Activated CD4-positive, alpha-beta T cell treated with anti-CD3 and anti-CD28 coated beads, Interleukin-2, amount 10 ng/mL, durations not matched to agents 7 days and 5 days (primary cell): ENCODE measurements around the gene MAD2L1. TPM values are rescaled to one million over a fixed set of nuclear protein-coding genes. Genes with fewer than 3 reads are reported as not detected.

Source experiments
- CTCF ChIA-PET: fragments of 350-600 bp; sonication (Branson Sonifier 250); formaldehyde crosslinking; loops from one replicate; lab custom pipeline; 2021; ENCODE audit warnings: antibody characterized with exemption; lab: Charles Lee
- POLR2A ChIA-PET: fragments of 350-600 bp; sonication (Branson Sonifier 250); formaldehyde crosslinking; loops from one replicate; lab custom pipeline; 2021; ENCODE audit warnings: antibody characterized with exemption; lab: Charles Lee
- DNase-seq: peaks from one replicate; pipeline ENCODE4 v3.0.0-alpha.2; 2020
- H3K27ac Mint-ChIP-seq: one replicate; pipeline ENCODE4 v1.8.0; 2021; ENCODE audit warnings: mild to moderate bottlenecking, moderate library complexity, mixed read lengths
- H3K27me3 Mint-ChIP-seq: one replicate; pipeline ENCODE4 v1.8.0; 2021; ENCODE audit warnings: mixed read lengths
- H3K36me3 Mint-ChIP-seq: one replicate; pipeline ENCODE4 v1.8.0; 2021; ENCODE audit warnings: low read depth, mixed read lengths
- H3K4me1 Mint-ChIP-seq: one replicate; pipeline ENCODE4 v1.8.0; 2021; ENCODE audit warnings: mixed read lengths
- H3K4me3 Mint-ChIP-seq: one replicate; pipeline ENCODE4 v1.8.0; 2021; ENCODE audit warnings: mild to moderate bottlenecking, moderate library complexity, mixed read lengths
- H3K9me3 Mint-ChIP-seq: one replicate; pipeline ENCODE4 v1.8.0; 2021; ENCODE audit warnings: mixed read lengths
- total RNA-seq, 2 experiments: library from RNA; stranded (reverse); gene quantifications; one replicate each; pipeline ENCODE4 v1.2.3, GENCODE V29; 2021

Gene MAD2L1
- total RNA-seq, 2 experiments from 2014 or later: 51.9 to 60.5 TPM

GRCh38 chr4:120009731-120010130 is 56.9 kb downstream of the MAD2L1 start:
- H3K4me3 Mint-ChIP-seq: no peak overlapping the region
- ChIA-PET CTCF (no interaction called here), POLR2A (no interaction called here)

GRCh38 chr4:120008957-120009356 is 57.7 kb downstream of the MAD2L1 start:
- CTCF ChIA-PET: no interaction called here
- no peaks in the 10 kb centered on the region for H3K4me1 Mint-ChIP-seq
- DNase-seq: no peak
- H3K27me3 Mint-ChIP-seq: peaks cover 13% of the 10 kb centered on the region
- H3K27ac Mint-ChIP-seq: no peak overlapping the region
- no peaks in the 10 kb centered on the region for H3K9me3 Mint-ChIP-seq
- H3K4me3 Mint-ChIP-seq: no peak overlapping the region
- POLR2A ChIA-PET: no interaction called here
- H3K36me3 Mint-ChIP-seq: no peaks in the 10 kb centered on the region

More at GRCh38 chr4:120009731-120010130, 56.9 kb downstream of the MAD2L1 start:
- H3K27me3 Mint-ChIP-seq: peaks cover 14% of the 10 kb centered on the region
- H3K4me1 Mint-ChIP-seq: no peaks in the 10 kb centered on the region
- no peaks in the 10 kb centered on the region for H3K36me3 Mint-ChIP-seq
- no peak for DNase-seq
- no peaks in the 10 kb centered on the region for H3K9me3 Mint-ChIP-seq
- no peak overlapping the region for H3K27ac Mint-ChIP-seq

- Mint-ChIP-seq H3K27me3 (peaks cover 5% of the 10 kb centered on the region), H3K36me3 (no peaks in the 10 kb centered on the region), H3K9me3 (no peaks in the 10 kb centered on the region), H3K27ac (no peak overlapping the region), H3K4me3 (no peak overlapping the region), H3K4me1 (no peaks in the 10 kb centered on the region)
- no peak for DNase-seq
- POLR2A ChIA-PET: no interaction called here
- CTCF ChIA-PET: interaction anchor here (0.6 kb wide), 1 partner anchor 1743 kb away, joined by 3 read pairs; no protein-coding TSS in a partner anchor
Observed at GRCh38 chr4:120007896-120008436, 58.7 kb downstream of the MAD2L1 start.

- Mint-ChIP-seq H3K27me3 (peaks cover 2% of the 10 kb centered on the region), H3K9me3 (no peaks in the 10 kb centered on the region), H3K27ac (no peak overlapping the region), H3K4me1 (no peaks in the 10 kb centered on the region), H3K4me3 (no peak overlapping the region), H3K36me3 (no peaks in the 10 kb centered on the region)
- POLR2A ChIA-PET: no interaction called here
- CTCF ChIA-PET: interaction anchor here (0.6 to 1.4 kb wide), 2 partner anchors 24 to 1743 kb away, joined by 3 read pairs; no protein-coding TSS in a partner anchor
- DNase-seq: no peak
Observed at GRCh38 chr4:120007191-120007871, 59.3 kb downstream of the MAD2L1 start.
